GM18951 (cell line): ENCODE measurements around the gene MYH9.

Experiments
- POLR2A ChIP-seq: IDR thresholded peaks from 4 replicates; pipeline ENCODE4 v1.6.1; 2011; ENCODE audit warnings: mild to moderate bottlenecking; ENCODE audit not compliant: insufficient read length, insufficient read depth; ENCODE audit errors: extremely low read depth
- in situ Hi-C: fragments of 300-500 bp; cut with MboI; formaldehyde crosslinking; loops from one replicate; pipeline ENCODE4 v1.12.0; 2022; ENCODE audit warnings: low sequenced_read_pairs, mixed read lengths, inconsistent platforms; ENCODE audit not compliant: unreplicated experiment

Gene MYH9

DNA sequence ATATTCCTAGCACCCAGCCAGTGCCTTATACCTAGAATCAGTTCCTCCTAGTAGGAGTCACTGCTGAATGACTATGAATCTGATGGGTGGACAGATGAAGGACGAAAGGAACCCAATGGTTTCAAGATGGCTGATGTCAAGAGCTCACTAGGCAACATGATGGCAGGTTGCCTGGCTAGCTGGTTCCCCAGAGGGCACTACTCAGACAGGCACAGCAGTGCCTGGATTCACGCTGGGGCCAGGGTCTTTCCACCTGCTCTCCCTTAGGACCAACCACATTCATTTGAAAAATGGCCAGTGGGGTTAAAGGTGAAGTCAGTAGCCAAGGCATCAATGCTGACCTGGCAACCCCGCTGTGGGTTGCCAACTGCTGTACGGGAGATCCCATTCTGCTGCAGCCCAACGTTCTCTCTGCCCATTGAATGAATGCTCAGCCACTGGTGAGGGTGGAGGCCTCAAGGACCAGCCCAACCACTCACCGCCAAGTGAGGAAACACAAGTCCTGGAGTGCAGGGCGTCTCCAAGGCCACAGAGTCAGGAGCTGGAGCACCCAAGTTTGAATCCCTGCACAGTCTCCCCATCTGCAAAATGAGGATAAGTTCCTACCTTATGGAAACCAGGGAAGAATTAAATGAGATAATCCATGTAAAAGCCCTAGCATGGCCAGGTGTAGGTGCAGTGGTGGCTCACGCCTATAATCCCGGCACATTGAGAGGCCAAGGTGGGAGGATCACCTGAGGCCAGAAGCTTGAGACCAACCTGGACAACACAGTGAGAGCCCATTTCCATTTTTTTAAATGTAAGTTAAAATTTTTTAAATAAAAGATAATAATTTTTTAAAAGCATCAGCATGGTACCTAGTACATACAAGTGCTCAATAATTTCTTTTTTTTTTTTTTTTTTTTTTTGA lies 12.4 kb downstream of the MYH9 start:
- no peak for TF ChIP-seq POLR2A

DNA sequence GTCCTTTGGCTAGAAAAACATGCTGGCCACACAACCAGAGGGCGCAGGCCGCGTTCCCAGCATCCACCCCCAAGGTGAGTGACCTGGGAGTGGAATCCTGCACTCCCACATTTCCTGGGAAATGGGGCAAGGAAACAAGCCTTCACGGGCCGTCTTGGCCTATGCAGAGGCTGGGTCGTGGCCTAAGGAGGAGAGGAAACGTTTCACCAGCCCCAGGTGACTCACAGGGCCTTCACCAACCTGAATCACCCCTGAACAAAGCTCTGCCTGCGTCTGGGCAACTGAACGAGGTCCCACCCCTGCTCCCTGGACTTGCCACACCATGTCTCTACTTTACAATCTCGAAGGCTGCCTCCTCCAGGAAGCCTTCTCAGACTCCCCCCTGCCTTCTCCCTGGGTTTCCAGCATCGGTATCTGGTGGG lies 13.2 kb downstream of the MYH9 start:
- no peak for TF ChIP-seq POLR2A
- in situ Hi-C loops = no loop called here

More for the DNA sequence above, 12.4 kb downstream of the MYH9 start:
- in situ Hi-C loops = no loop called here

DNA sequence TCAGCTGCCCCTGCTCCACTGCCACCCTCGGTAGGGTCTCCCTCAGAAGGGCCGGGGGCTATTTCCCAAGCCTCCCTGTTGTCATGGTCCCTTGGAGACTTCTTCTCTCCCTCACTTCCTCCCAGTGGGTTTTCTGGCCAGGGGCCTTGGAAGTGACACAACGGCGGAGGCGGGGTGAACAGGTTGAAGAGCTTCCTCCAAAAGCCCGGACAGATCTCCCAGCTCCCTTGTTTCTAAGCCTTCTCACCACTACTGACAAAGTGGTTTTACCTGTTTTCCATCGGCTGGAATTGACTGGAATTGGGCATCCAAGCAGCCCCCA lies 14.5 kb downstream of the MYH9 start:
- TF ChIP-seq POLR2A = no peak
- in situ Hi-C loops = no loop called here

DNA sequence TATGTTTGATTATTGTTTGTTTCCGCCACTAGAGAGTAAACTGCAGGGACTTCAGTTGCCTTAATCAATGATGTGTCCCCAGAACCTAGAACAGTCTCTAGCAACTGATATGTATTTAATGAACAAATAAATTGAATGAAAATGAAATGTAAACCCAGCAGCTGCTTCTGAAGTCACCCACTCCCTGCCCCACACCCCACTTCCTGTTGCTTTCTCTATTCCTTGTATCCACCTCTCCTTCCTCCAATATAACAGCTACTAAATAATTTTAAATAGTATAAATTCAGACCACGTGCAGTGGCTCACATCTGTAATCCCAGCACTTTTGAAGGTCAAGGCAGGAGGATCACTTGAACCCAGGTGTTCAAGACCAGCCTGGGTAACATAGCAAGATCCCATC lies 15.8 kb downstream of the MYH9 start:
- in situ Hi-C loops = no loop called here
- TF ChIP-seq POLR2A = no peak

DNA sequence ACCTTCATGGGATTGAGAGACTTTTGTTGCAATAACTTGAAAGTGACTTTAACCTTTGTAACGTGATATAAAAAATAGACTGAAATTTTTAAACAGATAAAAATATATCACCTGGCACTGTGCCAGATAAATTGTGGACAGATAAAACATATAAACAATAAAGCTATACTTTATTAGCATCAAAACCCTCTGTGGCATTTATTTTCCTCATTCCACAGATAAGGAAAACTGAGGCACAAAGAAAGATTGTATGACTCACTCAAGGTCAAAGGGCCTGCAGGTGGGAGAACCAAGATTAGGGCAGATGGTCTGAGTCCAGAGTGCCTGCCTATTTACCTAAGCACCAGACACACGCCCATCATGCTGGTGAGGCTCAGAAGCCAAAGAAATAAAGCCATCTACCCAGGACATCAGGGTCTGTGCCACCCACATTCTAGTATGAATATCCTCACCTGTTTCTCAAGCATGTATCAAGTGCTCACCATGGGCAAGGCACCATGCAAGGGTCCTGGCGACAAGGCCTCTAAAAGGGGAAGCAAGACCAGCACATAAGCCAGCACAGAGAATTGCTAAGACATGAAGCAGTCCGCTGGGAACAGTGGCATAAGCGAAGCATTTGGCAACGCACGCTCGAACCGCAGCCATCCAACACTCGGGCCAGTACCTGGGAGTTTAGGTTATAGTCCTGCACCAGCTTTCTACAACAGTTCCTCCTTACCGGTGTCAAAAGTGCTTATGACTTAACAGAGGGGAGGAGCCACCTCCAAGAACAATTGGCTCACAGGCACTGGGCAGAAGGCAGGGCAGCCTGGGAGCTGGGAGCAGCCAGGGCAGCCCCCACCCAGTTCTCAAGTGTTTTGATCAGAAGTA lies 17.6 kb downstream of the MYH9 start:
- no peak for TF ChIP-seq POLR2A
- in situ Hi-C loops = no loop called here

DNA sequence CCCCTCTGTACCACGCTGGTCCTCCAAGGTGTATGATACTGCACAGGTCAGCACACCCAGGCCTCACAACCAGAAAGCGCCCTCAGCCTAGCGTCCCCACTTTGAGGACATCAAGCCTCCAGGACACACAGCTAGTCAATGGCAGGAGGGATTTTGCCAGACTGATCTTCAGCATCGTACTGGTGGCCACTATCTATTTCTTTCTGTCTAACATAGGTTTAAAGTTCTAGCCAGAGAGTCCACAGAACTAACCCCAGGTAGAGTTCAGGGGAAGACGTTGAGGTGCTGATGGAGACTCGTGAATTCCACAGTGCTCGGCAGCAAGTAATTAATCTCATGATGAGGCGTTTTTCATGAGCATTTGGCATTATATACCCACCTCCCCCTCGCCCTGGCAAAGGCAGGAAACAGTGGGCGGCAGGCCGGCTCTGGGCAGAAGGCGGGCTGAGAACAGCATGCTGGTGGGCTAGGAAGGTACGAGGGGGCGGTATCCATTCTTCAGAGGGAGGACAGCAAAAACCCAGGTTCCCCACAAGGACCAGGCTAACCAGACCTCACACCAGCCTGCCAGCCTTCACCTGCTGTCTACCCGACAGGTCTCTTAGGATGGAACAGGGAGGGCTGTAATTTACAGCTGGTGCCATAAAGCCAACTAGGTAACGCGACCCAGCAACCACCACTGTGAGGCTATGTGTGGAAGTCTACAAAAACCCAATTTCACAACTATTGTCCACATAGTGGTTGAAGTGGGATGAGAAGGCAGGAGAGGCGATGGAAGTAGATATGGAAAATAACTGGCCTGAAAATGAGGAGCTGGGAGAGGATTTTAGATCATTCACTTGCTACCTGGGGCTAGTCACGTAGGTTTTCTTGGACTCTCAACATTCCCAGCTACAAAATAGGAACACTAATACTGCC lies 18.5 kb downstream of the MYH9 start:
- TF ChIP-seq POLR2A = no peak
- in situ Hi-C loops = no loop called here

DNA sequence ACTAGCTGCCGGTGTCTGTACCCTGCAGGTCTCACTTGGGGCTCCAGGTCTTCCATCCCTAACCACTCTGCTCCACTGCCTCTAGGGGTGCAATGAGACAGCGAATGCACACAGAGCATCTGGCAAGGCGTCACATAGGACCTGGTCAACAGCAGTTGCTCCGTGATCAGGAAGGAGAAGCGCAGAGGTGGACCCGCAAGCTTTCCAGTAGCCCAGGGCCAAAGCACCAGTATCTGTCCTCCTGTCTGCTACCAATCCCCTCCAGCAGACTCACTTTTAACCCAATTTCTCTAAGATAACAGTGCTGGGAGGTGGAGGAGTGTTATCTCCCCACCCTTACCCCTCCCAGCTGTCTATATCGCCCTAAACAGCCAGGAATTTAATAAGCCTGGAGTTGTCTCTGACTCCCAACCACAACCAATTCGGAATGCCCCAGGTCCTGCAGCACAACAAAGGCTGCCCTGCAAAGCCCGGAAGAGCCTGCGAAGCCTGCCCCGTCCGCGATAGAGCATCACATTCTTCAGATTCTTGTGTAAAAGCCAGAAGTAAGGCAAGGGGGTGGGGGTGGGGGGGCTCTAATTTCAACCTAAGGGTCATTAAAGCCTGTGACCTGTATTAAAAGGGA lies 19.3 kb downstream of the MYH9 start:
- no peak for TF ChIP-seq POLR2A
- in situ Hi-C loops = no loop called here

DNA sequence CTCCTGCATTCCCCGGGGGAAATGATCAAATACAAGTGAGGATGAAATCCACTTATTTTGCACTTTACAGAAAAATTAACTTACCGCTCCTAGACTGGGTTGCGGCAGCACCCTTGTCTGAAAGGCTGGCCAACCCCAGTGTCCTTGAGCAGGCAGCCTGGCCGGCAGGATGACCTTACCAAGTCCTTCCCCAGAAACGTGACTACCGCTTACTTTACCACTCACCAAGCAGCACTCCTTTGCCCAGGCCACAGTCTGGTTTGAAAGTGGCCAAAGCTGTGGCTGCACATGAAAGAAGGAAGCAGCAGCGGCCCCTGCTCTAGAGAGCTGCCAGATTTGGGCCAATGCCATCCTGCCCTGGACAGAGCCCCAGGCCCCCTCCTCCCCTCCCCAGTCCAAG lies 20.3 kb downstream of the MYH9 start:
- no peak for TF ChIP-seq POLR2A
- in situ Hi-C loops = no loop called here

DNA sequence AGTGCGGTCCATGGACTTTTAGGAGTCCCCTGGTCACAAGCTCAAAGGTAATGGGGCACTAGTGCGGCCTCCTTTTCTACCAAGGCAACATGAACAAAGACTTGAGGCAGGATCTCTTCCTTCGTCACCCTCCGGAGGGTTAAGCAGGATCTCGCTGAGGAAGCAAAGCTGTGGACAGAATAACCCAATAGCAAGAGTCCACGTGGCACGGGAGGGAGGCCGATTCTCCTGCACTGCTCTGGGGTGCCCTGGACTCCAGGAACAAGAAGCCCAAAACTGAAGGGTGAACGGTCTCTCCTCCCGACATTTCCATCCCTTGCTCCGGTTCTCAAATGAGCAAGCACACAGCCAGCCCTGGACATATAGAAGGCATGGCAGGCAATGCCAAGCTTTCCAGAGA lies 20.7 kb downstream of the MYH9 start:
- TF ChIP-seq POLR2A = no peak
- in situ Hi-C loops = no loop called here

DNA sequence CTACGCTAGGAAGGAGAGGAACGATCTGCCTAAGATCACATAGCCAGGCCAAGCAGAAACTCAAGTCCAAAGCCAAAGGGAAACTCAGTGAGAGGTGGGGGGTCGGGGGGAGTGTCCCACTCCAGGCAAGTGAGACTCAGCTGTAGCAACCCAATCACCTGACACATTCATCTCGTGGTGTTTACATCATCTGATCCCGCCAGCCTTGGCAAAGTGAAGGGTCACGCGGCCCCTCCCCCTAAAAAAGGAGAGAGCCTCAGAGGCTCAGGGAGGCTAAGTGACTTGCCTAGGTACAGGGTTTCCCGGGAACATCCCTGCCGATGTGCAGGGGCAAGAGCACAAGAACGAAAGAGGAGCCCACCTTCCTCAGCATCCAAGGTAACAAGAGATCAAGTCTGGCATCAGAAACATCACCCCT lies 21.5 kb downstream of the MYH9 start:
- TF ChIP-seq POLR2A = no peak
- in situ Hi-C loops = no loop called here

DNA sequence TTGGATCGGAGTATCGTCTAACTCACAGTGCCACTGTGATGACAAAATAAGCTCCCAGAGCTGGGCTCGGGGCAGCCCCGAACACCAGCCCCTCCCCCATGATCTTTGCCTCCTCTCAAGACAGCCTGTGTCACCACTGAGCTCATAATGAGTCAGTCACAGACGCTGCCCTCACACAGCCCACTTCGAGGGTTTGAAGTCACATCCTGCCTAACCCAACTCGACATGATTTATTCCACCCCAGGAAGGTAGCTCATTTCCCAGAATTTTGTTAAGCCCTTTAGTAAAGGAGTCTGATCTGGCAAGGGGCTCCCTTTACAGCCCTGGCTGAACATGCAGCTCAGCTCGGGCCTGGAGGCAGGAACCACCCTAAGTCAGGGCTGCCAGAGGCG lies 22.8 kb downstream of the MYH9 start:
- in situ Hi-C loops = no loop called here

DNA sequence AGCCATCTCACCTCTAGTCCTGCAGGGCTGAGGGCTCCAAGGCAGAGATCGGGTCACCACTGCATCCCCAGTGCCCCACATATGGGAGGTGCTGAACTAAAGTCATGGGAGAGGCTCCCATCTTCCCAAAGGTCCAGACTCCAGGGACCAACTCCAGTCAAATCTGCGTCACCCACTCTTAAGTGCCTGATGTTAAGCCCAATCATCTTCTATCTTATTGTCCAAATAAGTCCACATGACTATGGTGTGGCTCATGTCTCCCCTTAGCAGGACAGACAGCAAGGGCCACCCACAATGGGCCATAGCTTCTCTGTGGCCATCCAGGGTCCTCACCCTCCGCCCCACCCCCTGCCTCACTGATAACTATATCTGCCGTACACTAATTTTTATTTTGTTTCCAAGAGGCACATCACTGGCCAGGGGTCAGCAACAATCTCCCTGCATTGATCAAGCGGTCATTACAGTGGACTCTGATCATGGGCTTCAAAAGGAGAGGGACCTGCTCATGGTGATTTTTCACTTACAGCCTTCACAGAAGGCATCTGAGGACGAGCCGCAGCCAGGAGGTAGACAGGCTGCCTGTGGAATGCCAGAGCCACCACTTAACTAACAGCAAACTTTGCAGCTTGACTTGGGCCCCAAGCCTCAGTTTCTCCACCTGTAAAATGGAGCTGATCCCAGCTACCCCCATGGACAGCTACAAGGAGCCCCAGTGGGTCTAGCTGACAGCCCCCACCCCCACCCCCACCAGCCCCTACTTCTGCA lies 23.3 kb downstream of the MYH9 start:
- TF ChIP-seq POLR2A = no peak
- in situ Hi-C loops = no loop called here

More for the DNA sequence above, 22.8 kb downstream of the MYH9 start:
- TF ChIP-seq POLR2A = no peak
